Measurements from ENCODE around the gene ASXL1. TPM values are rescaled to one million over a fixed set of nuclear protein-coding genes. Genes with fewer than 3 reads are reported as not detected.
A peak's percentile ranks its signal among the peaks of the same experiment; 100 is the strongest.

The ASXL1 gene
- total RNA-seq, 1 experiment from 2014 or later, result 52.2 TPM

- H3K9me3 ChIP-seq (ENCODE audit: control insufficient read depth in 1 of 2, insufficient read depth in 1 of 2, low read depth in 1 of 2, low read length in 2 of 2), result no peaks in the 10 kb centered on the region
- no peaks in the 10 kb centered on the region for H3K27me3 ChIP-seq (ENCODE audit: insufficient read depth, low read length)
- no peaks in the 10 kb centered on the region for H3K9me2 ChIP-seq (ENCODE audit: insufficient read depth)
- H3K36me3 ChIP-seq (ENCODE audit: control insufficient read depth in 1 of 2, insufficient read depth in 2 of 2, low read length in 2 of 2), result no peaks in the 10 kb centered on the region
- RAD21 ChIA-PET (ENCODE audit: low non-redundant PET in 1 of 2, low total read pairs in 2 of 2, uncharacterized antibody in 2 of 2, unreplicated experiment in 2 of 2), result no interaction called here
- H3K79me2 ChIP-seq (ENCODE audit: insufficient read depth, low read length), result no peaks in the 10 kb centered on the region
- peak overlapping the region; percentile 49 to 65 for H3K4me3 ChIP-seq (replicated peaks in 1 of 2; ENCODE audit: low read depth in 1 of 2, low read length in 2 of 2)
- ATAC-seq (no peak), DNase-seq (ENCODE audit: low read depth, low spot score) (no peak)
- BruUV-seq (replicated peaks), result no TSS peak
- no peak overlapping the region for H2AFZ ChIP-seq (ENCODE audit: low read depth, low read length, poor library complexity, severe bottlenecking)
- intact Hi-C loops (cut with micrococcal nuclease), result loop anchor here (5.0 kb wide), 1 partner anchor 465 kb away; no protein-coding TSS in a partner anchor
- H3K9ac ChIP-seq (ENCODE audit: low read length), result peak overlapping the region; percentile 45
- POLR2A ChIA-PET, result no interaction called here
- H3K4me2 ChIP-seq (ENCODE audit: low read length), result peak overlapping the region; percentile 90
- no peak overlapping the region; the same call in 1 of the 2 replicates for H3K27ac ChIP-seq (ENCODE audit: low read depth, low read length)
- CTCF ChIA-PET, result no interaction called here
- peaks cover 8 to 31% of the 10 kb centered on the region in 2 experiments for H3K4me1 ChIP-seq (ENCODE audit: control insufficient read depth in 1 of 2, insufficient read depth in 2 of 2, low read length in 2 of 2)
- TF ChIP-seq SRF (IDR thresholded peaks at IDR 0.05; ENCODE audit: low read depth), result no peak
- TF ChIP-seq YY1 (IDR thresholded peaks at IDR 0.05; ENCODE audit: extremely low read depth, insufficient replicate concordance, low read depth, low read length), result no peak
- no peak for TF ChIP-seq RAD21 (IDR thresholded peaks at IDR 0.05; ENCODE audit: low read depth)
- TF ChIP-seq ZNF274 (IDR thresholded peaks at IDR 0.05; ENCODE audit: low read depth, low read length), result no peak
- no peak for TF ChIP-seq POLR2A (IDR thresholded peaks at IDR 0.05; ENCODE audit: borderline replicate concordance, extremely low read depth, insufficient read depth, insufficient read length)
- H4K20me1 ChIP-seq (ENCODE audit: insufficient read depth), result no peaks in the 10 kb centered on the region
Observed at GRCh38 chr20:32482143-32482441, 124.0 kb downstream of the ASXL1 start.

- Histone ChIP-seq H3K27ac (ENCODE audit: low read depth, low read length) (peak overlapping the region; percentile 46; the same call in 1 of the 2 replicates), H3K4me2 (ENCODE audit: low read length) (peak overlapping the region; percentile 90), H3K9me3 (ENCODE audit: control insufficient read depth in 1 of 2, insufficient read depth in 1 of 2, low read depth in 1 of 2, low read length in 2 of 2) (no peaks in the 10 kb centered on the region), H3K4me3 (replicated peaks in 1 of 2; ENCODE audit: low read depth in 1 of 2, low read length in 2 of 2) (peak overlapping the region; percentile 49 to 65), H3K27me3 (ENCODE audit: insufficient read depth, low read length) (no peaks in the 10 kb centered on the region), H2AFZ (ENCODE audit: low read depth, low read length, poor library complexity, severe bottlenecking) (no peak overlapping the region), H3K9me2 (ENCODE audit: insufficient read depth) (no peaks in the 10 kb centered on the region), H4K20me1 (ENCODE audit: insufficient read depth) (no peaks in the 10 kb centered on the region), H3K79me2 (ENCODE audit: insufficient read depth, low read length) (no peaks in the 10 kb centered on the region), H3K4me1 (ENCODE audit: control insufficient read depth in 1 of 2, insufficient read depth in 2 of 2, low read length in 2 of 2) (peaks cover 8 to 31% of the 10 kb centered on the region in 2 experiments), H3K36me3 (ENCODE audit: control insufficient read depth in 1 of 2, insufficient read depth in 2 of 2, low read length in 2 of 2) (no peaks in the 10 kb centered on the region), H3K9ac (ENCODE audit: low read length) (peak overlapping the region; percentile 45)
- ATAC-seq (peak; percentile 33), DNase-seq (ENCODE audit: low read depth, low spot score) (no peak)
- no TSS peak for BruUV-seq (replicated peaks)
- RAD21 ChIA-PET (ENCODE audit: low non-redundant PET in 1 of 2, low total read pairs in 2 of 2, uncharacterized antibody in 2 of 2, unreplicated experiment in 2 of 2), result no interaction called here
- CTCF ChIA-PET, result no interaction called here
- intact Hi-C loops (cut with micrococcal nuclease), result loop anchor here (5.0 kb wide), 1 partner anchor 465 kb away; no protein-coding TSS in a partner anchor
- POLR2A ChIA-PET, result no interaction called here
- no peak for TF ChIP-seq EZH2 (IDR thresholded peaks at IDR 0.05)
- TF ChIP-seq ZFX (IDR thresholded peaks at IDR 0.05), result 0 out of 2 replicates have a peak, but pooled peaks have one; percentile 11
- no peak for TF ChIP-seq POLR2AphosphoS5 (IDR thresholded peaks at IDR 0.05; ENCODE audit: low read depth, low read length)
- no peak for TF ChIP-seq SRF (IDR thresholded peaks at IDR 0.05; ENCODE audit: low read depth)
- TF ChIP-seq ATF3 (IDR thresholded peaks at IDR 0.05), result no peak
- TF ChIP-seq EZH2phosphoT487 (IDR thresholded peaks at IDR 0.05; ENCODE audit: borderline replicate concordance), result no peak
Observed at GRCh38 chr20:32482442-32483261, 124.5 kb downstream of the ASXL1 start.
